ENCODE data around the gene SYNE2. TPM values are rescaled to one million over a fixed set of nuclear protein-coding genes. Genes with fewer than 3 reads are reported as not detected.
"Not testable (repeated sequence)": the region's sequence is repeated elsewhere in the genome, so short reads cannot be mapped to it uniquely, and the experiment has no call there.

SYNE2 gene
- total RNA-seq, 2 experiments from 2014 or later: 18.4 to 21.8 TPM

DNA sequence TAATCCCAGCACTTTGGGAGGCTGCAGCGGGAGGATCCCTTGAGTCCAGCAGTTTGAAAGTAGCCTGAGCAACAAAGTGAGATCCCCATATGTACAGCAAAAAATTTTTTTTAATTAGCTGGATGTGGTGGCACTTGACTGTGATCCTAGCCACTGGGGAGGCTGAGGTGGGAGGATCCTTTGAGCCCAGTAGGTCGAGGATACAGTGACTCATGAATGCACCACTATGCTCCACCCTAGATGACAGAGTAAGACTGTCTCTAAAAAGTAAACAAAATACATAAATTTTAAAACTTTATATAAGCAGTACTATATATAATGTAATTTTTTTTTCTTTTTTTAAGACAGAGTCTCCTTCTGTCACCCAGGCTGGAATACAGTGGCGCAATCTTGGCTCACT lies 326.0 kb downstream of the SYNE2 start:
- H3K27me3 Mint-ChIP-seq: no peaks in the 10 kb centered on the region
- peaks cover 25% of the 10 kb centered on the region for H3K36me3 Mint-ChIP-seq (ENCODE audit: low read depth)
- H3K4me3 Mint-ChIP-seq: no peak overlapping the region
- H3K4me1 Mint-ChIP-seq: peaks cover 26% of the 10 kb centered on the region
- intact Hi-C loops (cut with DNase I, micrococcal nuclease): no loop called here
- ChIA-PET POLR2A (no interaction called here), CTCF (interaction anchor here (0.6 kb wide), 1 partner anchor 610 kb away, joined by 3 read pairs; no protein-coding TSS in a partner anchor)
- ATAC-seq (peak; percentile 59), DNase-seq (no peak)
- H3K27ac Mint-ChIP-seq: no peak overlapping the region
- no peaks in the 10 kb centered on the region for H3K9me3 Mint-ChIP-seq (ENCODE audit: low read depth)

DNA sequence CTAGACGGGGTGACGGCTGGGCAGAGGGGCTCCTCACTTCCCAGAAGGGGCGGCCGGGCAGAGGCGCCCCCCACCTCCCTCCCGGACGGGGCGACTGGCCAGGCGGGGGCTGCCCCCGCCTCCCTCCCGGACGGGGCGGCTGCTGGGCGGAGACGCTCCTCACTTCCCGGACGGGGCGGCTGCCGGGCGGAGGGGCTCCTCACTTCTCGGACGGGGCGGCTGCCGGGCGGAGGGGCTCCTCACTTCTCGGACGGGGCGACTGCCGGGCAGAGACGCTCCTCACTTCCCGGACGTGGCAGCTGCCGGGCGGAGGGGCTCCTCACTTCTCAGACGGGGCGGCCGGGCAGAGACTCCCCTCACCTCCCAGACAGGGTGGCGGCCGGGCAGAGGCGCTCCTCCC lies 330.1 kb downstream of the SYNE2 start:
- H3K36me3 Mint-ChIP-seq (ENCODE audit: low read depth): peaks cover 31% of the 10 kb centered on the region
- POLR2A ChIA-PET; H3K4me3 Mint-ChIP-seq; H3K27ac Mint-ChIP-seq; H3K4me1 Mint-ChIP-seq; intact Hi-C loops (cut with DNase I, micrococcal nuclease); DNase-seq; ATAC-seq; H3K27me3 Mint-ChIP-seq; H3K9me3 Mint-ChIP-seq (ENCODE audit: low read depth): not testable (repeated sequence)
- CTCF ChIA-PET: interaction anchor here (0.6 kb wide), 1 partner anchor 39 kb away, joined by 3 read pairs; no protein-coding TSS in a partner anchor

DNA sequence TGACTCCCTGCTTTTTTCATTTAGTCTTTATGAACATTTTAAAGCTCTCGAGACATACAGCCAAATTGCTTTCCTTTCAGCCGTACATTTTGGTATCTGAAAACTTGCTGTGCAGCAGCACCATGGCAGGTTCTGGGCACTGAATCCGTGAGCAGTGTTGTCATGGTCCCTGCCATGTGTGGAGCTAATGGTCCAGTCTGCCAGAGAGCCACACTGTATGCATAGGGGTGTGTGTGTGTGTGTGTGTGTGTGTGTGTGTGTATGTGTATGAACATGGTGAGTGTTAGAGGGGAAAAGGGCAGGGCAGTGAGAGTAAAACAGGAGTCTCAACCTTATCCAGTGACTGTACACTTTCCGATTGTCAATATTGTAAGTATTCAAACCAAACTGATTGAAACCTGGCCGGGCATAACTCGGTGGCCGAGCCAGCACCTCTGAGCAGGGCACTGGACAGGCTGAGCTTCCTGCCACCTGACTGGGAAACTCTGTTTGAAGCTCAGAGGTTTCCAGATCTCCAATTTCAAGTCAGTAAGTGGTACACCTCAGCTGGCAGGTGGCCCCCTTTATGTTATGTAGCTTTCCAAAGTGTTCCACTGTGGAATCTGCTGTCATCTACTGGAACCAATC lies 331.4 kb downstream of the SYNE2 start:
- intact Hi-C loops (cut with DNase I, micrococcal nuclease): no loop called here
- Mint-ChIP-seq H3K27me3 (no peaks in the 10 kb centered on the region), H3K27ac (no peak overlapping the region), H3K4me1 (no peaks in the 10 kb centered on the region), H3K36me3 (ENCODE audit: low read depth) (peaks cover 38% of the 10 kb centered on the region), H3K4me3 (no peak overlapping the region), H3K9me3 (ENCODE audit: low read depth) (no peaks in the 10 kb centered on the region)
- DNase-seq (no peak), ATAC-seq (no peak)
- CTCF ChIA-PET: interaction anchor here (1.2 kb wide), 1 partner anchor 119 kb away, joined by 3 read pairs; no protein-coding TSS in a partner anchor
- POLR2A ChIA-PET: no interaction called here

DNA sequence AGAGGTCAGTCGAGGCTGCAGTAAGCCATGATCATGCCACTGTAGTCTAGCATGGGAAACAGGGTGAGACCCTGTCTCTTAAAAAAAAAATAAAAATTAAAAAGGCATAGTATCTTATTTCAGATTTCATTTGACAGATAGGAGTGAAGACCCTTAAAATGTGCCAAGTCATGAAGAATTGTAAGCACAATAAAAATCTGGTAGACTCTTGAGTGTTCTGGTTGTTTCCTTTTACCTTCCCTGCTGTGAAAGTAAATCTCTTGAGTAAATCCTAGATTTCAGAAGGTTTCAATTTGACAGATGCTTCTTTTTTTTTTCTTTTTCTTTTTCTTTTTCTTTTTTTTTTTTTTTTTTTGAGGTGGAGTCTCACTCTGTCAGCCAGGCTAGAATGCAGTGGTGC lies 332.4 kb downstream of the SYNE2 start:
- no peak overlapping the region for H3K27ac Mint-ChIP-seq
- peaks cover 37% of the 10 kb centered on the region for H3K36me3 Mint-ChIP-seq (ENCODE audit: low read depth)
- H3K27me3 Mint-ChIP-seq: no peaks in the 10 kb centered on the region
- intact Hi-C loops (cut with DNase I, micrococcal nuclease): no loop called here
- POLR2A ChIA-PET: no interaction called here
- DNase-seq (no peak), ATAC-seq (peak; percentile 57)
- no peaks in the 10 kb centered on the region for H3K4me1 Mint-ChIP-seq
- H3K4me3 Mint-ChIP-seq: no peak overlapping the region
- CTCF ChIA-PET: interaction anchor here (0.6 kb wide), 1 partner anchor 209 kb away, joined by 5 read pairs; no protein-coding TSS in a partner anchor
- no peaks in the 10 kb centered on the region for H3K9me3 Mint-ChIP-seq (ENCODE audit: low read depth)

DNA sequence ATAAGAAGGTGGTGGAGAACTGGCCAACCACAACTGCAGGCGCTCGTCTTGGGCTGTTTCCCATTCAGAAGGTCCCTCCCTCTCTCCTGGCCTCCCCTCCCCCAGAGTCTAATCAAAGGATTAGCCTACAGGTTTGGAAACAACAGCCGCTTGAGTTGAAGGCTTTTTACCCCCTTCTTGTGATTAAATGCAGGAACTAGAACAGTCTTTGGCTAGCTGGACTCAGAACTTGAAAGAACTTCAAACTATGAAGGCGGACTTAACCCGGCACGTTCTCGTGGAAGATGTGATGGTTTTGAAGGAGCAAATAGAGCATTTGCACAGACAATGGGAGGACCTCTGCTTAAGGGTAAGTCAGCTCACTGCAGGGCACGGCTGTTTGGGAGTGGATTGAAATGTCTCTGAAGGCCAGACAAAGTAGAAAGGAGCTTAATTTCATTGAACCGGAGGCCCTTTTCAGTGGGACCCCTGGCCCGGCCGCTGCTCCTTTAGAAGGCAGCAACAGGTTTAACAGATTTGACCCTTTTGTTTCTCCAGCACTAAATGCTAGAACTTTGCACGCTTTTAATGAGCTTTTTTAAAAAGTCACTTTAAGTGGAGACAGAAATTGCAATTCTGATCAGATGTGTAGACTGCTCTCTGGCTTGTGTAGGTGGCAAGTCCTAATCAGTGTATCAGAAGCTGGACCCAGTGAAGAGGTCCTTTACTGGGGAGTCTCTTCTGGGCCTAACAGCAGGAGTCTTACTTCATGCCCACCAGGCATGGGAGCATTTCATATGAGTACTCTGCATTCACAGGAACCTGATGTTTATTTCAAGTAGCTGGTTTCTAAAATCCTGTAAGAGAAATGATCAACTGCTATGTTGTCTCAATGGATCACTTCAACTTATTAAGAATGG lies 333.7 kb downstream of the SYNE2 start:
- Mint-ChIP-seq H3K27ac (no peak overlapping the region), H3K4me3 (no peak overlapping the region), H3K36me3 (ENCODE audit: low read depth) (peaks cover 41% of the 10 kb centered on the region), H3K4me1 (no peaks in the 10 kb centered on the region), H3K9me3 (ENCODE audit: low read depth) (no peaks in the 10 kb centered on the region), H3K27me3 (no peaks in the 10 kb centered on the region)
- ChIA-PET CTCF (interaction anchor here (0.5 to 1.4 kb wide), 3 partner anchors 14 to 304 kb away, joined by 3 read pairs; no protein-coding TSS in a partner anchor), POLR2A (no interaction called here)
- no peak for ATAC-seq
- DNase-seq: no peak
- intact Hi-C loops (cut with DNase I, micrococcal nuclease): no loop called here

DNA sequence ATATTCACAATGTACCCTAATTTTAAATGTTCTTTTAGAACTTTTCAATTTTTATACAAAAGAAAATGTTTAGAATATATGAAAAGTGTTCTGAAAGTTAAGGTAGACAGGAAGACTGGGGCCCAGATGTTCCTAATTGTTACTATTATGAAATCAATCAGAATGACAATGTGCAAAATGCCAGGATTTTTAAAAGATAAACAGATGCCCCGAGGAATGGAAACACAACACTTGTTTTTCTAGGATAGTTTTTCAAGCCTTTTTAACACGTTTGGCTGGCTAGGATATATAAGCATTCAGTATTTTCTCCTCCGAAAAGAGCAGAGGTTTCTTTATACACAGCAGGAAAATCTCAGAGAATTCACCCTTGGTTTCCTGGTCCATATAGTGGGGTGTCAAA lies 334.5 kb downstream of the SYNE2 start:
- H3K36me3 Mint-ChIP-seq (ENCODE audit: low read depth): peaks cover 40% of the 10 kb centered on the region
- DNase-seq (no peak), ATAC-seq (no peak)
- H3K27ac Mint-ChIP-seq: no peak overlapping the region
- CTCF ChIA-PET: interaction anchor here (1.0 to 1.4 kb wide), 2 partner anchors 13 to 117 kb away, joined by 3 read pairs; no protein-coding TSS in a partner anchor
- no peaks in the 10 kb centered on the region for H3K27me3 Mint-ChIP-seq
- no peaks in the 10 kb centered on the region for H3K9me3 Mint-ChIP-seq (ENCODE audit: low read depth)
- H3K4me1 Mint-ChIP-seq: no peaks in the 10 kb centered on the region
- intact Hi-C loops (cut with DNase I, micrococcal nuclease): no loop called here
- H3K4me3 Mint-ChIP-seq: no peak overlapping the region
- POLR2A ChIA-PET: no interaction called here

DNA sequence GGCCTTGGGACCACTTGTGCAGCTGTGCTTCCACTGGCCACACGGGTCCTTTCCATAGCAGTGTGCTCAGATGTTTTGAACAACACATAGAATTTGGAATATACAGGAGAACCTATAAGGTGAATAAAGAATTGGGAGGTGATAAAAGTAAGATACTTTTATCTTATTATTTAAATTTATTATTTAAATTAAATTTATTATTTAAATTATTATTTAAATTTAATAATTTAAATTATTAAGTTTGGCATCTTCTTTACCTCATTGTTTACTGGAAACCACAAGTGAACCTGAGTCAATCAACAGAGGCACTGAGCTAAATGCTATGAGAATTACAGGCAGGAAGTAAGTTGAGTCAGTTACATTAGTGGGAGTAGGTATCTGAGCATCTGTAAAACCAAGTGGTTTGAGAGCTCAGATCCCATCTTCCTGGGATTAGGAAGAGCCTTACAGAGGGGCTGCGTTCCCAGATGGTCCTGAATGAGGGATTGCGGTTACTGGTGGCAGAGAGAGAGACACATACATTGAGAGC lies 338.2 kb downstream of the SYNE2 start:
- Mint-ChIP-seq H3K27ac (no peak overlapping the region), H3K27me3 (no peaks in the 10 kb centered on the region), H3K4me3 (no peak overlapping the region), H3K9me3 (ENCODE audit: low read depth) (no peaks in the 10 kb centered on the region), H3K4me1 (peaks cover 25% of the 10 kb centered on the region), H3K36me3 (ENCODE audit: low read depth) (peaks cover 24% of the 10 kb centered on the region)
- ChIA-PET POLR2A (no interaction called here), CTCF (interaction anchor here (0.7 kb wide), 1 partner anchor 77 kb away, joined by 3 read pairs; no protein-coding TSS in a partner anchor)
- DNase-seq (no peak), ATAC-seq (no peak)
- intact Hi-C loops (cut with DNase I, micrococcal nuclease): no loop called here

DNA sequence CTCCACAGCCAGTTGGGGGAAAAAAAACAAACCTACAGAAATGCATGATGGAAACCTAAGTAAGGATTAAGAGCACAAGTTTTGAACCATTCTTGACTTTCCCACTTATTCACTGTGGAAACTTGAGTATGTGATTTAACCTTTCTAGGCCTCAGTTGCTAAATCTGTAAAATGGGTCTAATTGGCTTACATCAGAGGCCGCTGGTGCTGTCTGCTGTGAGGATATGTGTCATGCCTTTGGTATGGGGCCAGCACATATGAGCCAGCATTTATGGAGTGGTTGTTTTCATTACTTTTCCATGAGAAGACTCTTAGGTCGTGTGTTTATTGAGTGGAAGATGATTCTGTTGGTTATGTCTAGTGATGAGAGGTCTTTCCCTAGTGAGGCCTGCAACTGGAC lies 339.0 kb downstream of the SYNE2 start:
- ATAC-seq (no peak), DNase-seq (no peak)
- ChIA-PET POLR2A (no interaction called here), CTCF (interaction anchor here (0.7 kb wide), 1 partner anchor 588 kb away, joined by 3 read pairs; no protein-coding TSS in a partner anchor)
- no peak overlapping the region for H3K4me3 Mint-ChIP-seq
- H3K27ac Mint-ChIP-seq: no peak overlapping the region
- intact Hi-C loops (cut with DNase I, micrococcal nuclease): no loop called here
- H3K4me1 Mint-ChIP-seq: peaks cover 28% of the 10 kb centered on the region
- H3K9me3 Mint-ChIP-seq (ENCODE audit: low read depth): no peaks in the 10 kb centered on the region
- peaks cover 22% of the 10 kb centered on the region for H3K36me3 Mint-ChIP-seq (ENCODE audit: low read depth)
- no peaks in the 10 kb centered on the region for H3K27me3 Mint-ChIP-seq

DNA sequence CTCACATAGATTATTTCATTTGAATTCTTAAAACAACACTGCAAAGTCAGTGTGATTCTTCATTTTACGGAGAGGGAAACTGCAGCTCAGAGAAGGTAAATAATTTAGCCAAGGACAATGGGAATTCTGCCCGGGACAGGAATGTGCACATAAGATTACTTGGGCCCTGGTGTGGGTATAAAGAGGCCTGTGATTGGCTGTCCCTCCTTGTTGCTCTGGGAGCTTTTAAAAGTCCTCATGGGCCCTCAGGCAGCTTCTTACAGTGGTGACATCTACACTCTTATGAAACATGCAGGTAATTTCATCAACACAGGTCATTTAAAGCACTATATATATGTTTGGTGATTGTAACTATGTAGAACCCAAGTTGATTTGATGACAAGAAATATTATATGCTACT lies 341.0 kb downstream of the SYNE2 start:
- intact Hi-C loops (cut with DNase I, micrococcal nuclease): no loop called here
- Mint-ChIP-seq H3K4me1 (peaks cover 33% of the 10 kb centered on the region), H3K27me3 (no peaks in the 10 kb centered on the region), H3K4me3 (no peak overlapping the region), H3K9me3 (ENCODE audit: low read depth) (no peaks in the 10 kb centered on the region), H3K36me3 (ENCODE audit: low read depth) (peaks cover 16% of the 10 kb centered on the region), H3K27ac (no peak overlapping the region)
- no peak for DNase-seq
- ChIA-PET POLR2A (no interaction called here), CTCF (interaction anchor here (1.6 kb wide), 1 partner anchor 9 kb away, joined by 4 read pairs; no protein-coding TSS in a partner anchor)
- ATAC-seq: no peak

DNA sequence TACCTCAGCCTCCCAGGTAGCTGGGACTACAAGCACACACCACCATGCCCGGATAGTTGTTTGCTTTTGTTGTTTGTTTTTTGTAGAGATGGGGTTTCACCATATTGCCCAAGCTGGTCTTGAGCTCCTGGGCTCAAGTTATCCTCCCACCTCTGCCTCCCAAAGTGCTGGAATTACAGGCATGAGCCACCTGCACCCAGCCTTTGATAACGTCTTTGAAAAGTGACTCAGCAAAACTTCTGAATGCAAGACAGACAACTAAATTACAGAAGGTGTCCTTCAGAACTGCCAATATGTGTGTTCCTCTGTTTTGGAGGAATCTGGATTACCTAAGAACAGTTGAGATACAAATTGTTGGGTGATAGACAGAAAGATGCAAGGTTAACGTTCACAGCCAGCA lies 341.6 kb downstream of the SYNE2 start:
- H3K4me3 Mint-ChIP-seq: no peak overlapping the region
- ChIA-PET CTCF (interaction anchor here (1.2 kb wide), 1 partner anchor 394 kb away, joined by 4 read pairs; no protein-coding TSS in a partner anchor), POLR2A (no interaction called here)
- H3K9me3 Mint-ChIP-seq (ENCODE audit: low read depth): no peaks in the 10 kb centered on the region
- intact Hi-C loops (cut with DNase I, micrococcal nuclease): no loop called here
- H3K36me3 Mint-ChIP-seq (ENCODE audit: low read depth): peaks cover 15% of the 10 kb centered on the region
- H3K4me1 Mint-ChIP-seq: peaks cover 33% of the 10 kb centered on the region
- no peak for DNase-seq
- peak overlapping the region; percentile 49 for H3K27ac Mint-ChIP-seq
- H3K27me3 Mint-ChIP-seq: no peaks in the 10 kb centered on the region
- ATAC-seq: no peak

DNA sequence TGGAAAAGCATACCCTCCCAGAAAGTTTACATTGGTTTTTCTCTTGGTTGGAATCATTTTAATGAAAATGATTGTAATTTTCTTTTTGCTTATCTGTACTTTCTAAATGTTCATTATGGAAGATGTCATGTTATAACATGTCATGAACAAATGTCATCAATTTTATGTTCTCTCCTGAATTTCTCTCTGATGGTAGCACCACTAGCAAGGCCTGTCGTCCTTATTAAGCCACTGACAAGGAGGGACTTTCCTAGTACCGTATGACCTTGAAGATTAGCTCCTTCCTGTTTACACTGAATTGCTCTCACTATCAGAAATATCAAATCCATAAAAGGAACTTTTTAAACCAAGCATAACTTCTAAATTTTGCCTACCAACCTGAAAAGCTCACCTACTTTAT lies 342.4 kb downstream of the SYNE2 start:
- CTCF ChIA-PET: interaction anchor here (0.8 to 2.0 kb wide), 3 partner anchors 108 to 395 kb away, joined by 3 to 6 read pairs (median 4); no protein-coding TSS in a partner anchor
- Mint-ChIP-seq H3K9me3 (ENCODE audit: low read depth) (no peaks in the 10 kb centered on the region), H3K27ac (peak overlapping the region; percentile 63), H3K4me3 (no peak overlapping the region), H3K4me1 (peaks cover 33% of the 10 kb centered on the region), H3K36me3 (ENCODE audit: low read depth) (peaks cover 10% of the 10 kb centered on the region), H3K27me3 (no peaks in the 10 kb centered on the region)
- ATAC-seq (peak; percentile 45), DNase-seq (no peak)
- intact Hi-C loops (cut with DNase I, micrococcal nuclease): no loop called here
- POLR2A ChIA-PET: no interaction called here

All from activated CD4-positive, alpha-beta T cell treated with anti-CD3 and anti-CD28 coated beads for 36 hours (primary cell).